Measurements from ENCODE around the gene LARGE1.
A peak's percentile ranks its signal among the peaks of the same experiment; 100 is the strongest.

Gene LARGE1

DNA sequence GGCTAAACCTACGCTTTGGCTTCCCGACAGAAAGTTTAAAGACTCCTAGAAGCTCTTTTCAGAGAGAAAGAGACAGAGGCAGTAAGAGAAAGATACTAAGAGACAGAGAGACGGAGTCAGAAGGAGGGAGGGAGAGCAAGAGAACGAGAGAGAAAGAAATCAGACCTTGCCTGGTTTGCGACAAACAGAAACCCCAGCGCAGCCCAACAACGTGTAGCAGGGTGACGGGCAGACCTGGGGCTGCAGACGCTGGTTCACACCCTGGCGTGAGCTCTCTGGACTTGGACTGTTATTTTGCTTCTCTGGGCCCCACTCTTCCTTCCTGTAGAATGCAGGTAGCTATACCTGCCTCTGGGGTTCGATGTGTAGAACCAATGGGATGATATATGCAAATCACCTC, 617.7 kb downstream of the LARGE1 start:
- no peak for DNase-seq (ENCODE audit: low read depth)

DNA sequence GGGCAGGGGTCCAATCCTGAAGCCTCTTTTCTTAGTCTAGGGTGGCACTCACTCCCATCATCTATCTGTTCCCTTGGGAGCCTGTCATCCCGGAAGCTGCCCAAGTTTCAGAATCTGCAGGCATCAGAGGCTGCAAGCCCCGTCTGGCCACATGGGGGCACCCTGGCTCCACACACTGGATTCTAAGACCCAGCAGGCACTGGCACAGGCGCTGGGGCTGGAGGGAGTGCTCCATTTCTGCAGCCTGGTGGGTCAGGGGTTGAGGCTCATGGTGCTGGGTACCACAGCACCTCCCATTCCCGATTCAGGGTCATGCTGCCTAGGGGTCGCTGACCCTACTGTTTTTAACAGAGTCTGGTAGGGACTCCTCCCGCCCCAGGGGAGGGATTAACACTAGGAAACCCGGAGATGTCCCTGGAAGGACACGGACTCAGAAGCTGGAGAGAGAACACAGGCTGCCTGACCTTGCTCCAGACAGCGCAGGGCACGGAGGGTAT, 618.2 kb downstream of the LARGE1 start:
- DNase-seq (ENCODE audit: low read depth): peak; percentile 23

DNA sequence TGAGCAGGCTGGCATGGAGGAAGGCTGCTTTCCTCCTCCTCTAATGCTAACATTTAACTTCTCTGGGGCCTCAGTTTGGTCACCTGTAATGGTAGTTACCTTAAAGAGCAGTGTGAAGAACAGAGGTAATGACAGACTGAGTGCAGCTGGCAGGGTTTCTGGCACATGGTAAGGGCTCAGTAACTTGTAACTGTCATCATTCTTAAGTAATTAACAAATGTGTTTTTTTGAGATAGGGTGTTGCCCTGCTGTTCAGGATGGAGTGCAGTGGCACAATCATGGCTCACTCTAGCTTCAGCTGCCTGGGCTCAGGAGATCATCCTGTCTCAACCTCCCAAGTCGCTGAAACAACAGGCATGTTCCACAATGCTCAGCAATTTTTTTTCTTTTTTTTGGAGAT, 620.1 kb downstream of the LARGE1 start:
- DNase-seq (ENCODE audit: low read depth): no peak

DNA sequence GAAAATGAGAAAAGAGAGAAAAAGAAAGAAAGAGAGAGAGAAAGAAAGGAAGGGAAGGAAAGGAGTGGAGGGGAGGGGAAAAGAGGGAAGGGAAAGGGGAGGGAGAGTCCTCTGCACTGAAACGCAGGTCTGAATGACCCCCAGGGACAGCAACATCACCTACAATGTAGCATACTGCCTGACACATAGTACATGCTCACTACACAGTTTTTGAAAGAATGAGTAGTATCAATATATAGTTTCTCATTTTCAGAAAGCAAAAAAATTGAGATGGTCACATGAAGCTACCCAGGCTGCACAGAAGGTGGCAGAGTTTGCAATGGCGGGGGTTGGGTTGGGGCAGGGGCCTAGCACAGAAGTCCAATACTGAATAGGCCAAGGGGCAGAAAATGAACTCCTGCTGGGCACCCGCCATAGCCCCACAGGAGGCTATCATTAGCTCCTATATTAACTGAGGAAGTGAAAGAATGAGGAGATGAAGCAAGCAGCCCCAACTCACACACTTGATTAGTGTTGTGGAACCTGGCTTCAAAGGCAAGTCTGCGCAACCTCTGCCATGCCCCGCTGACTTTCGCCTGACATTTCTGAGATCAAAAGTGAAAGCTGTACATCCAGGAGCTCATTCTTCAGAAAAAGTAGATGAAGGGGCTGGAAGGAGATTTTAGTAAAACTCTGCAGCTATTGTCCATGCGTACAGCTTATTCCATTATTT, 620.9 kb downstream of the LARGE1 start:
- no peak for DNase-seq (ENCODE audit: low read depth)

DNA sequence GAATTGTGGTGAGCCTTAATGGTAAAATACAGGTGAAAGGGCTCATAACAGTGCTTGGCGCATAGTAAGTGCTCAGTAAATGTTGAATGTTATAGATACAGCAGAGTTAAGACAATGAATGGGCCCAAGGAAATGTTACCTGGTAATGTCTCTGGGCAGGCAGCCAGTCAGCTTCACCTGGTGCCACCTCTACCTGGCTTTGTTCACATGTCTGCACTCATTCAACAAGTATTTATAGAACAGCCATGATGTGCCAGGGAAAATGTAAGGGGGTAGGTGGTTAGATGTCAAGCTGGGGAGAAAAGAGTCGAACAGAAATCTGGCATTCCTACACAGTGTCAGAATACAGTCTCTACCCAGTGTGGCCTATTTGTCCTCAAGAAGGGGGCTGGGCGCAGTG, 623.3 kb downstream of the LARGE1 start:
- no peak for DNase-seq (ENCODE audit: low read depth)

DNA sequence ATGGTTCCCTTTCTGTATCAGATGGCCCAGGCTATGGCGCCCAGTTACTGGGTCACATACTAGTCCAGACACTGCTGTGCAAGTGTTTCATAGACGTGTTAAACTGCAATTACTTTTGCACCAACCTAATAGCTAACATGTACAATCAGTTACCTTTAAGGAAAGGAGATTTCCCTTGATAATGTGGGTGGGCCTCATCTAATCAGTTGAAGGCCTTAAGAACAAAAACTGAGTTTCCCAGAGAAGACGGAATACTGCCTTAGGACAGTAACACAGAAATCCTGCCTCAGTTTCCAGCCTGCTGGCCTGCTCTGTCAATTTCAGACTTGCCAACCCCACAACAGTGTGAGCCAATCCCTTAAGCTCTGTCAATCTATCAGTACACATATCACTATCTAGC, 632.2 kb downstream of the LARGE1 start:
- no peak for DNase-seq (ENCODE audit: low read depth)

DNA sequence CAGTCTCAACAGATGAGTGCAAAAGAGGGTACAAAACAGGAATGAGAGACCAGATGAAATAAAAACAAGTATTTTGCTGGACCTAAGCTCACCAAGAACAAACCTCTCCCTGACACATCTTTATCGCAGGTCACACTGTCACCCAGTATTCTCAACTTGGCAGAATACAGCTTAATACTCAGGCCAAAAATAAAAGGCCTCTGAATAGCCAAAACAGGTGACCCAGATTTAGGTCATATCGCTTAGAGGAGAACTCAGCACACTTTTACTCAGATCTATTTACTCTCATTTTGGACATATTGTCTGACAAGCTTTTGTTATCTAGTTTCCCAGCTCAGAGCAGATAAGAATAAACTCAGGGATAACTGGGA, 645.2 kb downstream of the LARGE1 start:
- DNase-seq (ENCODE audit: low read depth): no peak

DNA sequence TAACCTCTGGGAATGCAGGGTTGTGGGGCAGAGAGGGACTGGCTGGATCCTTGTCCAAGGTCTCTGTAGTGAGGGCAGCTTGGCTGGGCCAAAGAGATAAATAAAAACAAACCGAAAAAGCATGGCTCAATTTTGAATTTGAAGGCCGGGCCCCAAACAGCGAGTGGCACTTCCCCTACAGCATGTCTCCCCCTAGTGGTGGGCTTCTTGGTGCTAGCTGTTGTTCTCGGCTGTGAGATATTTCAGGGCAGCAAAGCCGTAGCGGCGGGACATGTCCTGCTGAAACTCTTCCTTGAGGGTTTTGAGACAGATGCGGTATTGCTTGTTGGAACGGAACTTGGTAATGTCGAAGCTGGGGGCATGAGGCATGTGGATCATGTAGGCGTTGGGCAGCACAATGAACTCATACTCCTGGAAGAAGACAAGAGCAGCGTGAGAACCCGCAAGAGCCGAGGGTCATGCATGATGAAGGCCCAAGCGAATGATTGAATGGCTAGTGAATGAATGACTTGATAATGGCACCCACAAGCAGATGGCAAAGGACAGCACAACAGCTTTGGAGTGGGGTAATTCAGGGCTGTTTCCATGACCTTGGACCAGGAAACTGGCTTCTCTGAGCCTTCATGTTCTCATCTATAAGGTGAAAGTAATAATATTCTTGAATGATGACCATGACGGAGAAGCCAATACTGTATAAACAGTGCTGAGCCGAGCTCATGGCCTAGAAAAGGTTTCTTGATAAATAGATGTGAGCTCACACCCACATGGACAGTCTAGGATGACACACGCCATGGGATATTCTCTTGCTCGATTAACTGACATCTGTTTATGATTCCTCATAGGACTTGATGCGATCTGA, 645.8 kb downstream of the LARGE1 start:
- no peak for DNase-seq (ENCODE audit: low read depth)

DNA sequence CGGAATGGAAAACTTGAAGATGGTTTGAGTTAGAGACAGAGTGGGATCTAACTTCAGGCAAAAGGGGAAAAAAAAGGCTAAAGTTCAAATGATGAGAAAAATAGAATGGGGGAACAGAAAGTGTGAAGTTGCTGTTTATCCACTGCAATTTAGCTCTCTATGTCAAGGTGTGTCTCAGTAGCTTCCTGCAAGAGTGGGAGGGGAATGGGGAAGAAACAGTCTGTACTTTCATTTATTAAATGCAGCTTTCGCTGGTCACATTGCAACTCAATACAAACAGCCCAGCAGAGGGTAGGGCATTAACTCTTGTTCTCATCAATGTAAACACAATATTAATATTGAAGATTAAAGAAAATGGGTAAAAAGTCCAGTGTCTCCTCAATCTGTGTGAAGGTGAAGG, 647.4 kb downstream of the LARGE1 start:
- DNase-seq (ENCODE audit: low read depth): no peak

DNA sequence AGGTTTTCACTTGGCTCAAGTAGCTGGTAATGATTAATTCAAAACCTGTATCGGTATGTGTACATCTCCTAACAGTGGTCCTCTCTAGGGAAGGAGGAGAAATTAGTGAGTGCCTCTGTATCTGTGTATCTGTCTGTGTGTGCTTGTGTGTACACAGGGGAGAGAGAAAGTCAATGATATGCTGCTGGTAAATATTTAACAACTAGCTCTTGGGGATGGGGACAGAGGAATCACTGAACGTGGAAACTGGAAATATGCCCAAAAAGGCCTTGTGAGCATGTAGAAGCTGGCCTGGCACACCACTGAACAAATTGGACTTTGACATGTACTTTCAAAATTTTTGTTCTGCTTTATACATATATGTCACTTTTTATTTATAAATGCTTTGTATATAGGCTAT, 648.1 kb downstream of the LARGE1 start:
- no peak for DNase-seq (ENCODE audit: low read depth)

DNA sequence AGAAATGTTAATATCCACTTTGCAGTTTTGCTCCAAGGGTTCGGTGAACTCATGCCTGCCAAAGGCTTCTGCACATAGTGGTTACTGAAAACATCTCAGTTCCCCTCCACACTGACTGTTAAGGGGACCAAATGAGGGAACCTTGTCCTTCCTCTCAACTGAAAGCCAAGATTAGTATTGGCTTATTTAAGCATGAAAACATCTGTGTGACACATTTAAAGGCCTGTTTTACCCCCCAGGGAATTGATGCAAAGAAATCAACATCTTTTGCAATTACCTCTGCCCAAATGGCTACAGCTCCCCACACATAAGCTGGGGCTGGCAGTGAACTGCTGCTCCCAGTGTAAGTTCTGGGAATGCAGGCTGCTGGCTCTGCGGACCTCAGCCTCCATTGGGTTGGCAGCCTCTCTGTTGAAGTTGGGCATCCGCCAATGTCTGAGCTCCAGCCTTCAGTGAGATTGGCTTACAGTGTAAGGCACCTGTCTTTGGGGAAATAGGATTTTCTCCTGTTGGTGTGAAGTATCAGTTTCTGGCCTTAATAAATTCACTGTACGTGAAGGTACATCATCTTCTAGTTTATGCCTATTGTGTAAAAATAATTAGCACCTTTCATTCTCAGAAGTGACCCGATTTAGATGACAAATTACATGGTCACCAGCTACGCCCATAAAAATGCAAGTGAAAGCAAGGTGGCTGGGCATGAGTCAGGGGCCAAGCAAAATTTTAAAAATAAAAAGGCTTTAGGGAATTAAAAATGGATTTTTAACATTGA, 648.7 kb downstream of the LARGE1 start:
- no peak for DNase-seq (ENCODE audit: low read depth)

DNA sequence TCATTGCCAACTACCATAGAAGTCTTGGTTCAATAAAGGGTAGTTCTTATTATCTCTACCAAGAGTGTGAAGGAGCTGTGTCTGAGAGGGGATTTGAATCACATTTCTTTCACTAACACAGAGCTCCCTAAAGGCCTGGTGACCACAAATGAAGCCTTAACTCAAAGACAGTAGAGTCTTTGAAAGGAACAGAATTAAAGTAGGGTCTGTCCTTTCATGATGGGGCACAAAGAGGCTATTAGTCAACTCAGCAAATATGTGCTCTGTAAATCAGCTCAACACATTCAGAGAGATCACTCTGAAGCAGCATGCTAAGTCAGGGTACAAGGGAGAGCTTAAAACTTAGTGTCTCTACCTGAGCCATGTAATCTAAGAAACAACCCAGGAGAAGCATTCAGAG, 649.7 kb downstream of the LARGE1 start:
- no peak for DNase-seq (ENCODE audit: low read depth)

DNA sequence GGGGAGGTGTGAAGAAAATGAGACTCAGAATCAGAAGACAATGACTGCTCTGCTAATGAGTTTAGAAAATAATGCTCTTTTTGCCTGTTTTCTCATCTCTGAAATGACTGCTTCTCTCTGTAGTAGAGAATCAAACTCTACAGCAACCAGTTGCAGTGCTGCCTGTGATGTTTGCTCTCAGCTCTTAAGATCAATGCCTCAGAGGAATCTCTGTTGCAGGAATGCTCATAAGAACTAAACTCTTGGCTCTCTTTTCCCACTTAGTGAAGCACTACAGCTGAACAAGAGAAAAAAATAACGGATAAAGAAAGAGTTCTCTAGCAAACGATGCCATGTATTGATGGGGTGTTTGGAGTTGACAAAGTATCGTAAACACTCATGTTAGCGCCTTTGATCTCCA, 658.6 kb downstream of the LARGE1 start:
- no peak for DNase-seq (ENCODE audit: low read depth)

DNA sequence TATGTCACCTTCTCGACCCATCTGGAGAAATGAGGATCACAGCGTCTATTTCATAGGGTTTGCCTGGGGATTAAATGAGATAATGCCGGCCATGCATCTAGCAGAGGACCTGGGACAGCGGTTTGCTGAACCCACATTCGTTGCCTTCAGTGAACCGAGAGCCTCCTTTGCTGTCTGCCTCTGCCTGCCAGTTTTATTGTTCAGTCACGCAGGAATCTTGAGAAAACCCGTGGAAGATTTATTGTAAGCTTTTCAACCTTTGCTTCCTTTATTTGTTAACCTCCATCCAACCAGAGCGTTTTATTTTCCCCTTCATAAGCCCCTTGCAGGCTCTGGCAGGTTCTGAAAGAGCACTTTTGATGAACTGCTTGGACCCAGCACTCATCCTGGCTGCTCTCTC, 659.8 kb downstream of the LARGE1 start:
- DNase-seq (ENCODE audit: low read depth): no peak

DNA sequence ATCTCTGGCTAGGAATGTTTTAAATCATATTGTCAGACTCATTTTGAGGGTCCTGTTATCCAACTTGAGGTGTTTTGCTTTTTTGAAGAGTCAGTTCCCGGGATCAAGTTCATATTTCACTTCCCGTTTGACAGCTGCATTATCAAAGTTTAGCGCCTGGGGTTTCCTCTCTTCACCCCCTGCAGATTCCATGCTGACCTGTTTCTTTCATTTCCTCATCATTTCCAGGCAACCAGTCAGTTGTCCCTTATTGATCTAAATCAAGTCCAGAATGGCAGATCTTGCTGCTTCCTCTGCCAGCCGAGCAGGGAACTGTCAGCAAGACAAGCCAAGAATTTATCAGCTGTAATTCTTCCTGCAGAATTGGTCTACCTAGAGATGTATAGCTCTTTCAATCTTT, 664.5 kb downstream of the LARGE1 start:
- no peak for DNase-seq (ENCODE audit: low read depth)

DNA sequence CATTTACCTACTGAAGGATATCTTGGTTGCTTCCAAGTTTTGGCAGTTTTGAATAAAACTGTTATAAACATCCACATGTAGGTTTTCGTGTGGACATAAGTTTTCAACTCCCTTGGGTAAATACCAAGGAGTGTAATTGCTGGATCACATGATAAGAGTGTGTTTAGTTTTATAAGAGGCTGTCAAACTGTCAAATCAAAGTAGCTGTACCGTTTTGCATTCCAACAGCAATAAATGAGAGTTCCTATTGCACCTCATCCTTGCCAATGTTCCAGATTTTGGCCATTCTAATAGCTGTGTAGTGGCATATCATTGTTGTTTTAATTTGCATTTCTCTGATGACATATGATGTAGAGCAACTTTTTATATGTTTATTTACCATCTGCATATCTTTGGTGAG, 671.3 kb downstream of the LARGE1 start:
- no peak for DNase-seq (ENCODE audit: low read depth)

DNA sequence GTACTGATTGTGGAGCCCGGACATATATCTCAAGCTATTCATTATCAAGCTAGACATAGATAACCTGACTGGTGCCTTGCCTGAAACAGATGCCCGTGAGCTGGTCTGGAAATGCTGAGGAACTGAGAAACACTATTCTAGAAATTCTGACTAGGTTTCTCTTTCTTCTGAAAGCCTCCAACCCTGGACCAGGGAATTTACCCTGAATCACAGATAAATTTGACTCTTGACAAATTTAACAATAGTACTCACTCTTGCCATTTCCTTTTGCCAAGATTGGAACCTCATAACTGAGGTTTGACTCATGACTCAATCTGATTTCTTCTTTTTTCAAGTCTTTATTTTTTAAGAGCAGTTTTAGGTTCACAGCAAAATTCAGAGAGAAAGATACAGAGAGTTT, 672.5 kb downstream of the LARGE1 start:
- DNase-seq (ENCODE audit: low read depth): no peak

DNA sequence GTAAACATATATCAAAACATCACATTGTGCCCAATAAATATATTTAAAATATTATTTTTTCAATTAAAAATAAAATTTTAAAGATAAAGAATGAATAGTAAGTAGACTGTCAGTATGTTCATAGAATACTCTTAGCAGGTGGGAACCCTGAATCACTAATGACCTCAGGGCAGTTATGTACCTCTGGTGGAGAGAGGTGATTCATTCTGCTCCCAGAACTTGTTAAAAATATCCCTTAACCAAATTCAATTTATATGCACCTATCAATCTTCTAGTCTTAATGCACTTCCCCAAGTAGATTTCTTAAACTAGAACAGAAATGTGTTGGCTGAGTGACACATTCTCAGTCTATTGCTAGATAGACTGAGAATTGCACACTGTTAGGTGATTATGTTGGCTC, 678.2 kb downstream of the LARGE1 start:
- no peak for DNase-seq (ENCODE audit: low read depth)

DNA sequence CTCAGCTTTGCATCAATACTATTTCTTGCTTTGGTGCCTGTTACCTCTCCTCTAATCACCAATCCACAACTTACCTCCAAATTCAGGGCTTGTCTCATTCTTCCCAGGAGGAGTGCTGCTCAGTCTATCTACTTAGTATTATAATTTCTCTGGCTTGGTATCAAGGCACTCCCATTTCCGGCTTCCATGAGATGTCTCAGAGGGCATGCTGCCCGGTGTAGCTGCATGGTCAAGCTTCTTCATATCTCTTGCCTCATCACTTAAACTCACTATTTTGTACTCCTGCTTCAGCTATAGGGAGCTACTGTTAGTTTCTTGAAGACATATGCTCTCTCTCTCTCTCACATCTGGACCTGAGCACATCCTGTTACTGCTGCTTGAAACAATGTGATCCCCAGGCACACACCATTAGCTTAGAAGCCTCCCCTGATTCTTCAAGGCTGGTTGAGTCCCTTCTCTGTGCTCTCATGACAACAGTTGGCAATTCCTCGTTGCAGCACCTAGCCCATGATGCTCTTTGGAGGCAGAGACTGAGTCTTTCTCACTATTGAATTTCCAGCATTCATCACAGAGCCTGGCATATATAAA, 679.3 kb downstream of the LARGE1 start:
- DNase-seq (ENCODE audit: low read depth): no peak

DNA sequence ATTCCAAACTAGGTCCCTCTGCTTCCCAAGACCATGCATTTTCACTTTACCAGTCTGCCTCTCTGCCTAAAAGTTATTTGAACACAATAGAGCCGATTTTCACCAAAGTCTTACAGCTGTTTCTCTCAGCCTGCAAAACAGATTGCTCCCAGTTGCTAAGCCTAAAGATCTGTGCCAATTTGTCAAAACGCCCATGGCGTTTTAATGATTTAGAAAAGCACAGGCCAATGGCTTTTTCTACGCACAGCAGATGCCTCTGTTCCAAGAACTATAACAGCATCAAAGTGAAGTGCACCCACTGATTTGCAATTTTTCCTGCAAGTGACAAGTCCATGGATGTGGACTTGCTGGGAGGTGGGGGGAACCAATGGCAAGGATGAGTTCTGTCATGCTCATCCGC, 688.2 kb downstream of the LARGE1 start:
- DNase-seq (ENCODE audit: low read depth): no peak

DNA sequence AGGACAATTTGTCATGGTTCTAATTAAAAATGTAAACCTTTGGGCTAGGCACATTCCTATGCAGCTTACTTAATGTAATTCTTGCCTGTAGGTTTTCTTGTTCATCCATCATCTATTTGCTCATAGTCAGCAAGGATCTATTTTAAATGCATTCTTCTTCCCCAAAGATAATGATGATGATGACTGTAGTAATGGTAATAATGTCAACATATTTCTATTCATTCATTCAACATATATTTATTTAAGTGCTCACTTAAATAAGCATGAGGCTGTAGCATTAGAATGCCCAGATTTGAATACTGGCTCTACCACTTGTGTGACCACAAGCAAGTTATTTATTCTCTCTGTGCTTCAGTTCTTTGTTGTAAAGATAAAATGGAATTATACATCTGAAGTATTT, 692.5 kb downstream of the LARGE1 start:
- no peak for DNase-seq (ENCODE audit: low read depth)

DNA sequence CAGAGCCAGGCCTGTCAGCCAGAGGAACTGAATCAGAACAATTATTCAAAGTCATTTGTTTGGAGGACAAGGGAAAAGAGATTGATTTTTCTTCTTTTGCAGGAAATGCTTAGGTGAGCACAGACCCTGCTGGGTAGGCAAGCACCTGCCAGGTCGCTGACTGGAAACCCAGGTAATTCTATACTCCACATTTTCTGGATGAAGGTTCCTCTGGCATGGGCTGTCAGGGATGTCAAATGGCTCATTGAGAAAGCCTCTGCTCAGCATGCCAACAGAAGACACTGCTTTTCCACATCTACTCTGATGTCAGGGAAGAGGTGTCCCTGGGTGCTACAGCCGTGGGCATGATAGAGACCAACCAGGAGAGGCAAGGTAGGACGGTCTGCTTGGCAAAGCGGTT, 695.4 kb downstream of the LARGE1 start:
- no peak for DNase-seq (ENCODE audit: low read depth)

All from activated T-cell treated with anti-CD3 and anti-CD28 coated beads for 1 hour (primary cell).